Mucosa of stomach (tissue), 1 donor: ENCODE measurements around the gene TRIM50.
"Not testable (repeated sequence)": the region's sequence is repeated elsewhere in the genome, so short reads cannot be mapped to it uniquely, and the experiment has no call there.

Source experiments
- H3K27me3 ChIP-seq: one replicate; pipeline ENCODE4 v1.7.0; 2013; ENCODE audit warnings: mild to moderate bottlenecking, low read length; ENCODE audit not compliant: control insufficient read depth, insufficient read depth
- H3K36me3 ChIP-seq: one replicate; pipeline ENCODE4 v1.7.0; 2013; ENCODE audit warnings: low read length; ENCODE audit not compliant: control insufficient read depth, insufficient read depth
- H3K4me1 ChIP-seq: one replicate; pipeline ENCODE4 v1.7.0; 2013; ENCODE audit warnings: mild to moderate bottlenecking, low read length; ENCODE audit not compliant: control insufficient read depth, insufficient read depth
- H3K4me3 ChIP-seq: one replicate; pipeline ENCODE4 v1.7.0; 2013; ENCODE audit warnings: low read length
- H3K9ac ChIP-seq: one replicate; pipeline ENCODE4 v1.7.0; 2013; ENCODE audit warnings: mild to moderate bottlenecking, low read length, moderate library complexity
- H3K9me3 ChIP-seq: one replicate; pipeline ENCODE4 v1.7.0; 2013; ENCODE audit warnings: mild to moderate bottlenecking, low read length, moderate library complexity; ENCODE audit not compliant: control insufficient read depth
- donor health status: Pancreatic carcinoma.

TRIM50 gene

DNA sequence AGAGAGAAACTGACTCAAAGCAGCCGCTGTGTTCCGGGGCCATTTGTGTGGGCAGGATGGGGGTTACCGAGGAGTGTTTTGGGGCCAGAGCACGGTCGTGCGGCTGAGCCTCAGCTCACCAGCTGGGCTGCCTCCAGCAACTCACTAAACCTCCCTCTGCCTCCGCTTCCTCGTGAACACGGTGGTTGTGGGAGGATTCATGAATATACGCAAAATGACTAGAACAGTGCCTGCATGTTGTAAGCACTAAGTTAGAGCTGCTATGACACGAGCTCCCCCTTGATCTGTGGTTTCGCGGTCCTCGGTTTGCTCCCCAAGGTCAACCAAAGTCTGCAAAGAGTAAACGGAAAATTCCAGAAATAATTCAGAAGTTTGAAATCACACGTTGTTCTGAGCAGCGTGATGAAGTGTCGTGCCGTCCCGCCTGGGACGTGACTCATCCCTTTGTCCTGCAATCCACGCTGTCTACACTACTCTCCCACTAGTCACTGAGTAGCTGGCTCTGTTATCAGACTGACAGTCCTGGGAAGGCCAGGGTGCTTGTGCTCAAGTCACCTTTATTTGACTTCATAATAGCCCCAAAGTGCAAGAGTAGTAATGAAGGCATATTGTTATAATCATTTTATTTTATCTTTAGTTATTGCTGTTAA, 61.0 kb downstream of the TRIM50 start:
- not testable (repeated sequence) for H3K9me3 ChIP-seq, H3K27me3 ChIP-seq, H3K9ac ChIP-seq, H3K4me3 ChIP-seq, H3K4me1 ChIP-seq, H3K36me3 ChIP-seq
